Measurements from ENCODE around the gene APOA1.

DNA sequence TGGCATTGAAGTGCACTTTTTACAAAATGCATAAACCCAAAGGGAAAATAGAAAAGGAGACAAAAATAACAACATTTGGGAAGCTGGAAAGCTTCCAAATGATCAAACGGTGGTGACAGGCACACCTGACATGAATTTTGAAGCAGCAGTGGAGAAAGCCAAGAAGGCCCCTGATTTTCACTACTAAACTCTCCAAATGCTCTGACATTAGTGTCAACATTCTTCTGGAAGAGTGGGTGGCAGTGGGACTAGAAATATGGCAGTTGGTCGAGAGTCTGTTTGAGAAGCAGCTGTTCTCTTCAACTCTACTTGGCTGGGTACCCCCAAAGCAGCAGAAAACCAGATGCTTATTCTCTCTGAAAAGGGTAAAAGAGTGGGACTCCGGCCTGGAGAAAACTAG, 33.4 kb downstream of the APOA1 start:
- TF ChIP-seq PAX5 (IDR thresholded peaks at IDR 0.05; ENCODE audit: borderline replicate concordance, low read depth, low read length), result no peak
- TF ChIP-seq, protein P1, sequence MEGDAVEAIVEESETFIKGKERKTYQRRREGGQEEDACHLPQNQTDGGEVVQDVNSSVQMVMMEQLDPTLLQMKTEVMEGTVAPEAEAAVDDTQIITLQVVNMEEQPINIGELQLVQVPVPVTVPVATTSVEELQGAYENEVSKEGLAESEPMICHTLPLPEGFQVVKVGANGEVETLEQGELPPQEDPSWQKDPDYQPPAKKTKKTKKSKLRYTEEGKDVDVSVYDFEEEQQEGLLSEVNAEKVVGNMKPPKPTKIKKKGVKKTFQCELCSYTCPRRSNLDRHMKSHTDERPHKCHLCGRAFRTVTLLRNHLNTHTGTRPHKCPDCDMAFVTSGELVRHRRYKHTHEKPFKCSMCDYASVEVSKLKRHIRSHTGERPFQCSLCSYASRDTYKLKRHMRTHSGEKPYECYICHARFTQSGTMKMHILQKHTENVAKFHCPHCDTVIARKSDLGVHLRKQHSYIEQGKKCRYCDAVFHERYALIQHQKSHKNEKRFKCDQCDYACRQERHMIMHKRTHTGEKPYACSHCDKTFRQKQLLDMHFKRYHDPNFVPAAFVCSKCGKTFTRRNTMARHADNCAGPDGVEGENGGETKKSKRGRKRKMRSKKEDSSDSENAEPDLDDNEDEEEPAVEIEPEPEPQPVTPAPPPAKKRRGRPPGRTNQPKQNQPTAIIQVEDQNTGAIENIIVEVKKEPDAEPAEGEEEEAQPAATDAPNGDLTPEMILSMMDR (IDR thresholded peaks at IDR 0.05 in 2 of 3, conservative IDR thresholded peaks at IDR 0.05 in 1 of 3; ENCODE audit: control insufficient read depth in 2 of 3, extremely low read depth in 1 of 3, insufficient read depth in 1 of 3, low read depth in 3 of 3, low read length in 3 of 3), result no peak
- TF ChIP-seq MXI1 (IDR thresholded peaks at IDR 0.05; ENCODE audit: low read depth, low read length), result no peak
- no peak for TF ChIP-seq RFX5 (IDR thresholded peaks at IDR 0.05; ENCODE audit: low read depth, low read length)
- no peak for TF ChIP-seq HCFC1 (IDR thresholded peaks at IDR 0.05; ENCODE audit: low read length)
- TF ChIP-seq REST (IDR thresholded peaks at IDR 0.05; ENCODE audit: low read depth, low read length), result no peak
